Effector memory CD4-positive, alpha-beta T cell (primary cell): ENCODE measurements around the gene RMND5B.
"Not testable (repeated sequence)": the region's sequence is repeated elsewhere in the genome, so short reads cannot be mapped to it uniquely, and the experiment has no call there.

ENCODE experiments used
- DNase-seq, 3 donors: peaks; one replicate each; pipeline ENCODE4 v3.0.0-alpha.2; 2020
- H3K27ac ChIP-seq: 2 replicates; pipeline ENCODE4 v1.7.0; 2013; ENCODE audit warnings: mild to moderate bottlenecking, low read length, moderate library complexity; ENCODE audit not compliant: insufficient read depth, poor library complexity, severe bottlenecking
- H3K27me3 ChIP-seq: replicated peaks from 2 replicates; pipeline ENCODE4 v1.7.0; 2013; ENCODE audit warnings: mild to moderate bottlenecking, low read length; ENCODE audit not compliant: insufficient read depth, control insufficient read depth, poor library complexity, severe bottlenecking
- H3K36me3 ChIP-seq: 2 replicates; pipeline ENCODE4 v1.7.0; 2013; ENCODE audit warnings: mild to moderate bottlenecking, low read length, moderate library complexity; ENCODE audit not compliant: control insufficient read depth, insufficient read depth
- H3K4me1 ChIP-seq: 2 replicates; pipeline ENCODE4 v1.7.0; 2013; ENCODE audit warnings: low read length, mild to moderate bottlenecking; ENCODE audit not compliant: control insufficient read depth, insufficient read depth, poor library complexity, severe bottlenecking
- H3K4me3 ChIP-seq: 2 replicates; pipeline ENCODE4 v1.7.0; 2013; ENCODE audit warnings: low read length, low read depth, mild to moderate bottlenecking; ENCODE audit not compliant: insufficient read depth, poor library complexity, severe bottlenecking
- H3K9me3 ChIP-seq: 2 replicates; pipeline ENCODE4 v1.7.0; 2013; ENCODE audit warnings: mild to moderate bottlenecking, low read length, moderate library complexity; ENCODE audit not compliant: control insufficient read depth
- total RNA-seq, 3 donors: gene quantifications; one replicate each; lab custom pipeline; 2026; lab: John Stamatoyannopoulos, UW

RMND5B gene
- total RNA-seq = 14.2 to 18.2 (median 16.5) reads per million in 3 donors

- Histone ChIP-seq H3K27me3 (no peaks in the 10 kb centered on the region), H3K36me3 (peaks cover 2% of the 10 kb centered on the region), H3K4me1 (peaks cover 4% of the 10 kb centered on the region), H3K27ac (peak within 1 kb of the TSS; percentile 78), H3K4me3 (peak within 1 kb of the TSS; percentile 78), H3K9me3 (no peaks in the 10 kb centered on the region)
- DNase-seq = peak; percentile 65 to 74 (median 71)
Observed at GRCh38 chr5:178130576-178131445, at the start of gene RMND5B. Gene RMND5B (plus strand): TSS chr5:178131014. CDS start chr5:178138120, 7,106 bp downstream.

- Histone ChIP-seq H3K27me3 (no peaks in the 10 kb centered on the region), H3K27ac (no peak overlapping the region), H3K9me3 (no peaks in the 10 kb centered on the region), H3K36me3 (no peaks in the 10 kb centered on the region), H3K4me3 (no peak overlapping the region), H3K4me1 (no peaks in the 10 kb centered on the region)
- DNase-seq = no peak
Observed at GRCh38 chr5:178081571-178082243, 49.1 kb upstream of the RMND5B start.

- Histone ChIP-seq H3K27ac (no peak overlapping the region), H3K27me3 (no peaks in the 10 kb centered on the region), H3K4me3 (no peak overlapping the region), H3K9me3 (no peaks in the 10 kb centered on the region), H3K36me3 (no peaks in the 10 kb centered on the region), H3K4me1 (no peaks in the 10 kb centered on the region)
- no peak for DNase-seq
Observed at GRCh38 chr5:178083922-178084321, 46.9 kb upstream of the RMND5B start.

- no peaks in the 10 kb centered on the region for H3K4me1 ChIP-seq
- no peak overlapping the region for H3K27ac ChIP-seq
- H3K9me3 ChIP-seq = no peaks in the 10 kb centered on the region
- no peak for DNase-seq
- H3K36me3 ChIP-seq = no peaks in the 10 kb centered on the region
- H3K4me3 ChIP-seq = no peak overlapping the region
- H3K27me3 ChIP-seq = no peaks in the 10 kb centered on the region
Observed at GRCh38 chr5:178085316-178085715, 45.5 kb upstream of the RMND5B start.

- H3K36me3 ChIP-seq = no peaks in the 10 kb centered on the region
- no peak overlapping the region for H3K27ac ChIP-seq
- no peaks in the 10 kb centered on the region for H3K4me1 ChIP-seq
- H3K9me3 ChIP-seq = no peaks in the 10 kb centered on the region
- DNase-seq = no peak
- no peak overlapping the region for H3K4me3 ChIP-seq
- H3K27me3 ChIP-seq = no peaks in the 10 kb centered on the region
Observed at GRCh38 chr5:178086266-178086665, 44.5 kb upstream of the RMND5B start.

- not testable (repeated sequence) for DNase-seq, H3K9me3 ChIP-seq, H3K36me3 ChIP-seq, H3K4me3 ChIP-seq, H3K27me3 ChIP-seq, H3K4me1 ChIP-seq, H3K27ac ChIP-seq
Observed at GRCh38 chr5:178087199-178087598, 43.6 kb upstream of the RMND5B start.

- peaks cover 9% of the 10 kb centered on the region for H3K4me1 ChIP-seq
- H3K27ac ChIP-seq = no peak overlapping the region
- no peaks in the 10 kb centered on the region for H3K27me3 ChIP-seq
- no peak overlapping the region for H3K4me3 ChIP-seq
- H3K36me3 ChIP-seq = no peaks in the 10 kb centered on the region
- DNase-seq = no peak
- H3K9me3 ChIP-seq = no peaks in the 10 kb centered on the region
Observed at GRCh38 chr5:178090856-178091255, 40.0 kb upstream of the RMND5B start.

GRCh38 chr5:178093134-178093533 is 37.7 kb upstream of the RMND5B start:
- DNase-seq = no peak
- H3K4me1 ChIP-seq = peaks cover 9% of the 10 kb centered on the region
- no peaks in the 10 kb centered on the region for H3K9me3 ChIP-seq
- H3K36me3 ChIP-seq = no peaks in the 10 kb centered on the region
- H3K27ac ChIP-seq = no peak overlapping the region
- H3K27me3 ChIP-seq = no peaks in the 10 kb centered on the region
- no peak overlapping the region for H3K4me3 ChIP-seq

- DNase-seq = no peak
- Histone ChIP-seq H3K36me3 (no peaks in the 10 kb centered on the region), H3K27me3 (no peaks in the 10 kb centered on the region), H3K4me3 (no peak overlapping the region), H3K4me1 (peaks cover 9% of the 10 kb centered on the region), H3K27ac (no peak overlapping the region), H3K9me3 (no peaks in the 10 kb centered on the region)
Observed at GRCh38 chr5:178094345-178094744, 36.5 kb upstream of the RMND5B start.

- Histone ChIP-seq H3K9me3 (no peaks in the 10 kb centered on the region), H3K27me3 (no peaks in the 10 kb centered on the region)
Observed at GRCh38 chr5:178098685-178099084, 32.1 kb upstream of the RMND5B start.

More at GRCh38 chr5:178098685-178099084, 32.1 kb upstream of the RMND5B start:
- no peaks in the 10 kb centered on the region for H3K36me3 ChIP-seq
- no peak for DNase-seq
- H3K27ac ChIP-seq = no peak overlapping the region
- H3K4me3 ChIP-seq = no peak overlapping the region
- peaks cover 9% of the 10 kb centered on the region for H3K4me1 ChIP-seq
